ENCODE data around the gene CPZ. TPM values are rescaled to one million over a fixed set of nuclear protein-coding genes. Genes with fewer than 3 reads are reported as not detected.

The CPZ gene
- total RNA-seq, 4 donors from 2014 or later: 0.75 to 6.1 TPM; not detected in 2

DNA sequence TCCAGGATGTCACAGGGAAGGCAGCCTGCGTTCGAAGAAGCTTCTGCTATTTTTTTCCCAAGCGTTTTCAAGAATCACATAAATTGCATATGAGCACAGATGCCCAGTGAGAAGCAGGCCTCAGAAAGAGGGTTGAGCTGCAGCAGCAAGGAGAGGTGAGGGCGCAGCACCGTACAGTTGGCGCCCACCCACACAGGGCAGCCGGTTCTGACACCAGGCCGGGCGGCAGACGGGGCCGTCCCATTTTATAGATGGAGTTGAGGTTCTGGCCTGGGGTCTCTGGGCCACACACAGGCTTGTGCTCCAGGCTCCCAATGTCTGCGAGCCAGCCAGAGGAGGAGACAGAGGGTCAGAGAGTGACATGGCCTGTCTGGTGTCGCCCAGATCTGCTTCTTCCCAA, 22.8 kb downstream of the CPZ start:
- TF ChIP-seq, protein P1, sequence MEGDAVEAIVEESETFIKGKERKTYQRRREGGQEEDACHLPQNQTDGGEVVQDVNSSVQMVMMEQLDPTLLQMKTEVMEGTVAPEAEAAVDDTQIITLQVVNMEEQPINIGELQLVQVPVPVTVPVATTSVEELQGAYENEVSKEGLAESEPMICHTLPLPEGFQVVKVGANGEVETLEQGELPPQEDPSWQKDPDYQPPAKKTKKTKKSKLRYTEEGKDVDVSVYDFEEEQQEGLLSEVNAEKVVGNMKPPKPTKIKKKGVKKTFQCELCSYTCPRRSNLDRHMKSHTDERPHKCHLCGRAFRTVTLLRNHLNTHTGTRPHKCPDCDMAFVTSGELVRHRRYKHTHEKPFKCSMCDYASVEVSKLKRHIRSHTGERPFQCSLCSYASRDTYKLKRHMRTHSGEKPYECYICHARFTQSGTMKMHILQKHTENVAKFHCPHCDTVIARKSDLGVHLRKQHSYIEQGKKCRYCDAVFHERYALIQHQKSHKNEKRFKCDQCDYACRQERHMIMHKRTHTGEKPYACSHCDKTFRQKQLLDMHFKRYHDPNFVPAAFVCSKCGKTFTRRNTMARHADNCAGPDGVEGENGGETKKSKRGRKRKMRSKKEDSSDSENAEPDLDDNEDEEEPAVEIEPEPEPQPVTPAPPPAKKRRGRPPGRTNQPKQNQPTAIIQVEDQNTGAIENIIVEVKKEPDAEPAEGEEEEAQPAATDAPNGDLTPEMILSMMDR (IDR thresholded peaks at IDR 0.05; ENCODE audit: low read depth): no peak

DNA sequence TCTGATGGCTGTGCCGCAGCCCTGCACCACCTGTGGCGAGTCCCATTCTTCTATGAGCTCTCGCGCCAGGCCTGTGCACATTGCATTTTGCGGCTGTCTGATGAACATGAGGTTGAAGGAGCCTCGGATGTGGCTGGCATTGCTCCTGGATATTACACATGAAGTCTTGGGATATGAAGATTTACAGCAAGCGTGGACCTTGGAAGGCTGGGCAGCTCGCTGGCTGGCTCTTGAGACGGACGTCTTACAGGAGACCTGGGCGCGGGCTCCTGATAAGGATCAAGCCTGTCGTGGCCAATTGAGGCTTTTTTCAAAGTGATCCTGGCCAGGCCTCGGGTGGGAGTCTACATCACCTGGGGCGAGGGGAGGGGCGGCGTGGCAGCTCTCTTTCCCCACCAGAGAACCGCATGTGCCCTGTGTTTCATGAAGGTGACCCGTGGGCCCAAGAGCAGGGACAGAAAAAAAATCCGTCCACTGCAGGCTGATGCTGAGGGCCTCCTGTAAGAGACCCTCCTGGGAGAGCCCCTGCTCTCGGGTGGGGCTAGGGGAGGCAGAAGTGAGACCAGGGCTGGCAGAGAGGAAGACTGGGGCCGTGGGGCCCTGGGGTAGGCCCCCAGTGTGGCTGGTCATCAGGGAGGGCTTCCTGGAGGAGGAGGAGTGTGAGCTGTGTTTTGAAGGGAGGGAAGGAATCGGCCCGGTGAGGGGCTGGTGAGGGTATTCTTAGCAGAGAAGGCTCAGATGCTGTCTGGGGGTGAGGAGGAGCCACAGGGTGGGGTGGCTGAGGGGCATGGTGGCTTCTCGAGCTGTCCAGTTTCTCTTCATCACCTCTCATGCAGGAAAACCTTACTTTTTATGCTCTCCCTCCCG, 23.6 kb downstream of the CPZ start:
- TF ChIP-seq, protein P1 (IDR thresholded peaks at IDR 0.05; ENCODE audit: low read depth): no peak

DNA sequence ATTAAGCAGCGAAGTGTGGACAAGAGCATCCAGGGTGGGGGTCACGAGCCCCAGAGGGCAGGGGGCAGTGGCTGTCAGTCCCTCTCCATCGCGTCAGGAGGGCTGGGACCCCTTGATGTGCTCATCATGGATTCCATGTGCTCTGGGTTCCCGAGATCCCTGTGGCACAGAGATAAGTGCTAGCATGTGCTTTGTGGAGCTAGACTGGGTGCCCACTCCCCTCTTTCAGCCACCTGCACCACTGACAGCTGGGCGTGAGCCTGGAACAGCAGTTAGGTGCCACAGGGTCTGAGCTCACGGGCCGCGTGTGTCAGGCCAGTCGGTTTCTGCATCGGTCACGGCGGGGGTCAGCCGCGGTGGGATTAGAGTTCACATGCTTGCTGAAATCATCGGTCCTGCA, 24.3 kb downstream of the CPZ start:
- TF ChIP-seq, protein P1 (IDR thresholded peaks at IDR 0.05; ENCODE audit: low read depth): no peak

DNA sequence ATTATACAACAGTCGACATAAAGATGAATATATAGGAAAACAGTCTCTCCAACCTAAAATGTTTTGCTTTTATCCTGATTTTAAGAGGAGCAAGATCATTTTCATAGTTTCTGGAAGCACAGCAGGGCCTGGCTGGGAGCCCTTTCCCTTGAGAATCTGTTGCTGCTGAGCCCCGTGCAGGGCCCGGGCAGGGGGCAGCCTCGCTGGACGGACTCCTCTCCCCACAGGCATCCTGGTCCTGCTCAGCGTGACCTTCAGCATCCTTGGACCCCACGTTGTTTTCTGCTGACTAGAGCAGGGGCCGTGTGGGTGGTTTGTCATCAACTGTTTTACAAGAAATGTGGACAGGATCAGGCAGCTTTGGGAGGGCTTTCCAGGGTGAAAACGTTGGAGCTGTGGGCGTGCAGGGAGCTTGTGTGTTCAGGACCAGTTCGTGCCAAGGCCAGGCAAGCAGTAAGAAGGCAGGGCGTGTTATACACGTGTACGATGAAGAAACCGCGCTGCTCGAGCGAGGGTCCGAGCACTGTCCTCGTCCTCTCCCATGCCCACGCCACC, 25.0 kb downstream of the CPZ start:
- TF ChIP-seq, protein P1 (IDR thresholded peaks at IDR 0.05; ENCODE audit: low read depth): no peak

DNA sequence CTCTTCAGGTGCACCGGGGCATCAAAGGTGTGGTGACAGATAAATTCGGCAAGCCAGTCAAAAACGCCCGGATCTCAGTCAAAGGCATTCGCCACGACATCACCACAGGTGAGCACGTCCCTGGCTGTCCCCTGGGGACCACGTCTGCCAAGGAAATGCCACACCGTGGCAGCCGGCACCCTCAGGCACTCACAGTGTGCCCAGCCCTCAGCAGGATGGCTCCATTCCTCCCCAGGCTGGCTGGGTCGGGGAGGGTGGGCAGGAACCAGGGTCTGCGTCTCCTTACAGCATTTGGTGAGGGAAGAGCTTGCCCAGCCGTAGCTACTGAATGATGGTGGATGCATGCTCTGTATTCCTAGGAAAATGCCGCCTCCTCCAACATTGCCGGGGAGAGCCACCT, 25.9 kb downstream of the CPZ start:
- TF ChIP-seq, protein P1 (IDR thresholded peaks at IDR 0.05; ENCODE audit: low read depth): no peak

DNA sequence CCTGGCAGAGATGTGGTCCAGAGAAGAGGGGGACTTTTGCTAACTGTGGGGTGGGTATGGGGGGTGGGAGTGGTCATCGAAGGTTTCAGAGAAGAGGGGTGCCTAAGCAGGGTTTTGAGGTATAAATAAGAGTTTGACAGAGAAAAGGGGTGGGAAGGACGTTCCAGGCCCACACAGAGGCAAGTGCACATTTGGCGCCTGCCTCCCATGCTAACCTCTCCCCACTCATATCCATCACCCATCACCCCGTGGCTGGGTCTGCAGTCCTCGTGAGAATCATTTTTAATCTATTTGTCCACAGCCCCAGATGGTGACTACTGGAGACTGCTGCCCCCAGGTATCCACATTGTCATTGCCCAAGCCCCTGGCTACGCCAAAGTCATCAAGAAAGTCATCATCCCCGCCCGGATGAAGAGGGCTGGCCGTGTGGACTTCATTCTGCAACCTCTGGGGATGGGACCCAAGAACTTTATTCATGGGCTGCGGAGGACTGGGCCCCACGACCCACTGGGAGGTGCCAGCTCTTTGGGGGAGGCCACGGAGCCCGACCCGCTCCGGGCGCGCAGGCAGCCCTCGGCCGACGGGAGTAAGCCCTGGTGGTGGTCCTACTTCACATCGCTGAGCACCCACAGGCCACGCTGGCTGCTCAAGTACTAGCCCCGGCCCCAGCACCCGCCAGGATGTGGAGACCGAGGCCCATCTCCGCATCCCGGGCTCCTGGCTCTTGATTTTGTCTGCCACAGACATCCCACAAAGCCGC, 26.6 kb downstream of the CPZ start:
- TF ChIP-seq, protein P1 (IDR thresholded peaks at IDR 0.05; ENCODE audit: low read depth): no peak

DNA sequence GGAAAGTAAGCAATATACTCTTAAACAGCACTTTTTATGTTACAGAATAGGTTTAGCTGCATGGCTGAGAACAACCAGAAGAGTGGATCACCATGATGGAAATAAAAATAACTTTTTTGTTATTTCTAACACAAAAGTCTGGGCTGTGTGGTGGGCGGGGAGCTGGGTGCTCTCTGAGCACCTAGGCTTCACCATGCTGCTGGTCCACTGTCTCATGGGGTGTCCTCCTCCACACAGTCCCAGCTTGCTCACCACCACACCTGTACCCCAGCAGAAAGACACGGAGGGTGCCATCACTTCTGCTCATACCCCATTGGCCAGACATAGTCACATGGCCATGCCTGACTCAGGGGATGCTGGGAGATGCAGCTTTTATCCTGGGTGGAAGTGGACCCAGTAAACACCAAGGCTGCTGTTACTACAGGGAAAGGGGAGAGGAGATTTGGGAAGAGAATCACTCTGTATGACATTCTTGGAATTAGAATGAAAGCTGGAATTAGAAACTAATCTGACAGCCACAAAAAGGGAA, 45.0 kb downstream of the CPZ start:
- TF ChIP-seq, protein P1 (IDR thresholded peaks at IDR 0.05; ENCODE audit: low read depth): no peak
